GM19438 (cell line): ENCODE data around the gene CCSER1.
"Not testable (repeated sequence)": the region's sequence is repeated elsewhere in the genome, so short reads cannot be mapped to it uniquely, and the experiment has no call there.

Experiments used
- ATAC-seq: cut with Tn5 transposase; IDR thresholded peaks from one replicate; pipeline ENCODE4 v1.9.1; 2021; ENCODE audit warnings: low read depth; ENCODE audit not compliant: unreplicated experiment

CCSER1 gene

DNA sequence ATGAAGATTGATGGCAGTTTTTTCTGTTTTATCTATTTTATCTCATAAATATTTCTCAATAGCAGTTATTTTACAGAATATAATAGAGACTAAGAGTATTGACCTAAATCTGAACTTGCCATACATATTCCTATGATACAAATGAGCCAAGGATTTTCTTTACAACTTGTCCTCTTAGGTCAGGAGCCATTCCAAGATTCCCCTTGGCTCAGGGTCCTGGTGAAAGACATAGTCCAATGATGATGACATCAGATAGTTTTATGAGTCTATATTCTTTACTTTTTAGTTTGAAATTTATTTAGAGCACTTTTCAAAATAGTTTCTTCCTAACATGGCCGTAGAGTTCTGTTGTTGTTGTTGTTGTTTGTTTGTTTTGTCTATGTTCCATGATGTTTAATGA lies 1307.4 kb downstream of the CCSER1 start:
- no peak for ATAC-seq

DNA sequence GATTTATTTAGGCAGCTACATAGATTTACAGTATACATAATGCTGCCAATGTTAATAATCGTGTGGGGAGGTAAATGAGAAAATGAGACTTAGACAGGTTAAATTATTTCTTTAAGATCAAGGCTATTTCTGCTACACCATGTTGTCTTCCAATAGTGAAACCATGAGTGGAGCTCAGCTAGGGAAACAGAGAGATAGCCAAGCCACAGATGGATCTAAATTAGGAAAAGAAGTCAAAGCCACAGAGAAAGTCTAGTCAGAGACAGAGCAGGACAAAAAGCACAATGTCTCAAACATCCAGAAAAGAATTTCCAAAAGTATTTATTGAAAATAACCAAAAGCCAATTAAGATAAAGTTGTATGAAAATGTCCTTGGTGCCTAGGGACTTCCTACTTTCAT lies 1309.4 kb downstream of the CCSER1 start:
- no peak for ATAC-seq

DNA sequence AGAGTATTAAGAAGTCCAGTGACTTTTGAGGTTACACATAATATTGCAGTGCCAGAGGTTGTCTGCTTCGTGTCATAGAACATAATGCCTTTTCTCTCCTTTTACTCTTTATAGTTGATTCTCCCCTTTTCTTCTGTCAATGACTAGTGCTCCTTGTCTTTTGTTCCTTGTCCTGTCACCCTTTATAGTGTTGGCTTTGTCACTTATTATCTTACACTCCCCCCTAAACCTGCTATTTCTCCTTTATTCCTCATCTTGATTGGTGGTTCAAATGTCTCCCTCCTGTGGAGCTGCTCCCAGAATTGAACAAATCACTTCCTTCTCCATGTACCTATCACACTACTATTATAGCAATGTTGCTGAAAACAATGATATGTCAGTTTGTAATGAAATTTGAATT lies 1320.0 kb downstream of the CCSER1 start:
- no peak for ATAC-seq

DNA sequence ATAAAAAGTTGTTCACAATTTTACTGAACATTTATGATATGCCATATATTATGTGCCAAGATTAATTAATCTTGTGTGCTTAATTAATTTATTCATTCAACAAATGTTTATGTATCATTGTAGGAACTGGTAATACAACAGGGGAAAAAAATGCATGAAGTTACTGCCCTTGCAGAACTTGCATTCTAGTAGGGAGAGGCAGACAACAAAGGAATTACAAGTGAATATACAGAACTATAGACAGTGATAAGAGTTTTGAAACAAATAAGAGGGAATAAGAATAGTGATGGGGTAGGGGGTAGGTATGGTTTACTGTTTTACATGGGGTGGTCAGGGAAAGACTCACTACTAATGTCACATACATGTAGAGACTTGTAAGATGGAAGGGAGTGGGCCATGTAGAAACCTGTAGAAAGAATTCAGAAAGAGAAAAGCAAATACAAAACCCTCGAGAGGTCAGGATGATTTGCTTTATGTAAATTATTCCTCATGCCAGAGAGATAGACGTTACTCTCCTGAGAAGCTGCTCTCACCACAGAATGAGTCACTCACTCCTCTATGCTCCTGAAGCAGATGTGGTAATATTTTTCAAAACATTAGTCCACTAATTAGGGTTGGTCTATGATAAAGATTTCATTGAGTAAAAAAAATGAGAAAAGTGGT lies 1321.6 kb downstream of the CCSER1 start:
- no peak for ATAC-seq

DNA sequence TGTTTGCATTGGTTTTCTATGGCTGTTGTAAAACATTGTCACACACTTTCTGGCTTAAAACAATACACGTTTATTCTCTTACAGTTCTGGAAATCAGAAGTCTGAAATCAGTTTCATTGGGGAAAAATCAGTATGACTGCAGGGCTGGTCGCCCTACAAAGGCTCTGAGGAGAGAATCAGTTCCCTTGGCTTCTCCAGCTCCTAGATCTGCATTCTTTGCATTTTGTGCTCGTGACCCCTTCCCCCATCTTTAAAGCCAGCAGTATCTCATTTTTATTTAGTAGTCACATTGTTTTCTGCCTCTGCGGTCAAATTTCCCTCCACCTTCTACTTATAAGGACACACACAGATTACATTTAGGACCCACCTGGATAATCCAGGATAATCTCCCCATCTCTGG lies 1326.9 kb downstream of the CCSER1 start:
- no peak for ATAC-seq

- not testable (repeated sequence) for ATAC-seq
Measured at GRCh38 chr4:91462566-91462965, 1335.4 kb downstream of the CCSER1 start.

GRCh38 chr4:91470671-91471070 lies 1343.5 kb downstream of the CCSER1 start:
- ATAC-seq: no peak

DNA sequence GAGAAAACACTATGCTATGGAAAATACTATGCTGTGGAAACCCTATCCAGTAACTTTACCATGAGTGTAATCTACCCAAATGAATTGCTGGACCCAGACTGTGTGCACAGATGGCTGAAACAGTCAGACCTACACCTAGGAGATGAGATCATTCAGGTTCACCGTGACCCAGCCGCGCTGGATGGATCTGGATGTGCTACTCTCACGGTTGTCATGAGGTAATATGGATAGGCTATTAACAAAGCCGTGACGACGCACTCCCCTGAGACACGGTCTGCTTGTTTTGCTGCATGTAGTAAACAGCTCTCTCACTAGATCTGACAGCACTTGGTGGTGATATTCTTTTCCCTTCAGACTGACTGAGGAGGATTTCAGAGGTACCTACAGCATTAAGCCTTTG lies 1344.1 kb downstream of the CCSER1 start:
- ATAC-seq: no peak

DNA sequence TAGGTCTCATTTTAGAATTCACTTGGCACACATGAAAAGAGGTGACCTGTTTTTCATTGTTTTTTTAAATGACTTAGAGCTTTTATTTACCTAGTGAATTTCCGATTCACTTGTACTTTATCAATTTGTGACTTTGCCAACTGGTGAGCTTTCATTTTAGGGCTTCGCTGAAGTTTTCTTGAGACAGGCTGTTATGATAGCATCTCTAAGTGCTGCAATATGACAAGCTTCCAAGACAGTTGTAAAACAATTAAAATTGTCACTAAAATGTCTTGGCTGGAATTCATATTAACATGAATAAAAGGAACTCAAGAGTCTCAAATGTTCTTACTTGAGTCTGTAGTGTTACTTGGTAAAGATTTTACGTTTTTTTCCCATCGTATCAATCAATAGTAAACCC lies 1344.9 kb downstream of the CCSER1 start:
- ATAC-seq: no peak

- ATAC-seq: no peak
Measured at GRCh38 chr4:91485415-91485814, 1358.2 kb downstream of the CCSER1 start.

- ATAC-seq: no peak
Measured at GRCh38 chr4:91488946-91489345, 1361.8 kb downstream of the CCSER1 start.

- ATAC-seq: no peak
Measured at GRCh38 chr4:91497892-91498291, 1370.7 kb downstream of the CCSER1 start.

GRCh38 chr4:91502365-91502764 lies 1375.2 kb downstream of the CCSER1 start:
- no peak for ATAC-seq

- no peak for ATAC-seq
Measured at GRCh38 chr4:91513326-91513725, 1386.1 kb downstream of the CCSER1 start.

- ATAC-seq: no peak
Measured at GRCh38 chr4:91519155-91519554, 1392.0 kb downstream of the CCSER1 start.

- ATAC-seq: no peak
Measured at GRCh38 chr4:91525621-91526020, 1398.4 kb downstream of the CCSER1 start.

DNA sequence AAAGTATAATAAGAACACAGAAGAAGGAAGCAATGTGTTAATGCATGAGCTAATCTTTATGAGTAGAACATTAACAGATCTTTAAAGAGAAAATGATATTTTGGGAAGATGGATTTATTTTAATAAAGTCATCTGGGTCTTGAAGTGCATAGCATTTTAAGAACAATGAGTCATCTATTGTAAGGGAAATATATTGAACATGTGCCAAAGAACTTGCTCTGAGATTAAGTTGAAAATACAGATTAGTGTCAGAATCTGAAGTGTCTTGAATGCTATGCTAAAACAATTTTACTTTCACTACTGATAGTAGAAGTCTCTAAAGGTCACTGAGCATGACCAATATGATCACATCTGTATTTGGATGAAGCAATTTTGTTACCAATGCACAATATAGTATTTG lies 1399.9 kb downstream of the CCSER1 start:
- no peak for ATAC-seq

DNA sequence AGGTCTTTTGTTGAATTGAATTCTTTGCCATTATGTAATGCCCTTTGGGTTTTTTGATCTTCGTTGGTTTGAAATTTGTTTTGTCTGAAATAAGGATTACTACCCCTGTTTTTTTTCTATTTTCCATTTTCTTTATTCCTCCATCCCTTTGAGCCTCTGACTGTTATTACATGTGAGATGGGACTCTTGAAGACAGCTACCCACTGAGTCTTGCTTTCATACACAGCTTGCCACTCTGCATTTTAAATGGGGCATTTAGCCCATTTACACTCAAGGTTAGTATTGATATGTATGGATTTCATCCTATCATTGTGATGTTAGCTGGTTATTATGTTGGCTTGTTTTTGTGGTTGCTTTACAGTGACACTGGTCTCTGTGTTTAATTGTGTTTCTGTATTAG lies 1440.4 kb downstream of the CCSER1 start:
- no peak for ATAC-seq

GRCh38 chr4:91577864-91578263 lies 1450.7 kb downstream of the CCSER1 start:
- ATAC-seq: no peak

- ATAC-seq: no peak
Measured at GRCh38 chr4:91590260-91590659, 1463.1 kb downstream of the CCSER1 start.

DNA sequence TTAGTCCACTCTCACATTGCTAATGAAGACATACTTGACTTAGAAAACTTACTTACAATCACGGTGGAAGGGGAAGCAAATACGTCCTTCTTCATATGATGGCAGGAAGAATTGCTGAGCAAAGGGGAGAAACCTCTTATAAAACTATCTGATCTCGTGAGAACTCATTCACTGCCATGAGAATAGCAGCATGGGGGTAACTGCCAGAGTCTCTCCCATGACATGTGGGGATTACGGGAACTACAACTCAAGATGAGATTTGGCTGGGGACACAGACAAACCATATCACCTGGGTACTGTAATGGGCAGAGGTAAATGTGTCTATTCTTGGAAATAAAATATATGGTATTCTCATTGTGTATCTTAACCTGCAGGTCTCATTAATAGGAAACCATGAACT lies 1464.9 kb downstream of the CCSER1 start:
- ATAC-seq: no peak

- no peak for ATAC-seq
Measured at GRCh38 chr4:91596718-91597117, 1469.5 kb downstream of the CCSER1 start.

DNA sequence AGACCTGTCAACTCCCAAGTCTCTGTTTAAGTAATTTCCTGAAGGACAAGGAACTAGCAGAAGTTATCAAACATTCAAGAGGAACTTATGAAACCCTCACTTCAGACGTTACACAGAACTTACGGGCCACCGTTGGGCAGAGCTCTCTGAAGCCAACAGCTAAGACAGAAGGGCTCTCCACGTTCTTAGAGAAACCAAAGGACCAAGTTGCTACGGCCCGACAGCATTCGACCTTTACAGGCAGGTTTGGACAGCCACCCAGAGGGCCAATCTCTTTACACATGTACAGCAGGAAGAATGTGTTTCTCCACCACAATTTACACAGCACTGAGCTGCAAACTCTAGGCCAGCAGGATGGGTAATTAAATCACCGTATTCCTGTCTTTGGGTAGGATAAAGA lies 1471.5 kb downstream of the CCSER1 start:
- no peak for ATAC-seq
